HG02943 (cell line): ENCODE results near the gene TREM1.
"Not testable (repeated sequence)": the region's sequence is repeated elsewhere in the genome, so short reads cannot be mapped to it uniquely, and the experiment has no call there.

Experiments
- ATAC-seq: cut with Tn5 transposase; IDR thresholded peaks from one replicate; pipeline ENCODE4 v1.9.1; 2021; ENCODE audit warnings: mild to moderate bottlenecking, low read depth, moderate library complexity; ENCODE audit not compliant: unreplicated experiment

TREM1 gene

DNA sequence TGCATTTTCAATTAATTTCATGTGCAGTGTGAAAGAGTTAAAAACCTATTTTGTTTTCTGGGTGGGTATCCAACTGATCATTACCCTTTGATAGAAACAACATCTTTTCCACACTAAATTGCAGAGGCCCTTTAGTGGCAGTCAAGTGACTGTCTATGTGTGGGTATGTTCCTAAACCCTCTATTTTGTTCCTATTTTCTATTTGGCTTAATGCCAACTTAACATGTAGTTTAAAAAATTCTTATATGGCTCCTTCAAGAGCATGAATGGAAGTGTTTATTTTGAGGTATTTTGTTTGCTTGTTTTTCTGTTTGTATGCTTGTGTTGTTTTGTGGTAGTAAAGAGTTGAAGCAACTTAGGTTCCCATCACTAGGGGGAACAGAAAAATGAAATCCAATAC, 19.9 kb downstream of the TREM1 start:
- ATAC-seq = no peak

DNA sequence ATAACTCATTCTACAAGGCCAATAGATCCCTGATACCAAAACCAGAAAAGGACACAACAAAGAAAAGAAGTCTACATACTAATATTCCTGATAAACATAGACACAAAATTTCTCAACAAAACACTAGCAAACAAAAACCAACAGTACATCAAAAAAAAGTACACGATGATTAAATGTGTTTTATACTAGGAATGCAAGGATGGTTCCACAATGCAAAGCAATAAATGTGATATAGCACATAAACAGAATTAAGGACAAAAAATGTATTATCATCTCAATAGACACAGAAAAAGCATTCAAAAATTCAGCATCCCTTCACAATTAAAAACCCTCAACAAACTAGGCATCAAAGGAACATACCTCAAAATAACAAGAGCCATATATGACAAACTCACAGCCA, 23.2 kb downstream of the TREM1 start:
- no peak for ATAC-seq

DNA sequence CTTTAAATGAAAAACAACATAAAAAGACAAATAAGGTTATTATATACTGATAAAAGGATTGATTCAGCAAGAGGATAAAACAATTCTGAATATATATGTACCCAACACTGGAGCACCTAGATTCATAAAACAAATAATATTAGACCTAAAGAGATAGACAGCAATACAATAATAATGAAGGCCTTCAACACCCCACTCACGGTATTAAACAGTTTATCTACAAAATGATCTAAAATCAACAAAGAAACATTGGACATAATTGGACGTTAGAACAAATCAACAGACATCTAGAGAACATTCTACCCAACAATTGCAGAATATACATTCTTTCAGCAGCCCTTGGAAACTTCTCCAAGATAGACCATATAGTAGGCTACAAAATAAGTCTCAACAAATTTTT, 24.1 kb downstream of the TREM1 start:
- no peak for ATAC-seq

DNA sequence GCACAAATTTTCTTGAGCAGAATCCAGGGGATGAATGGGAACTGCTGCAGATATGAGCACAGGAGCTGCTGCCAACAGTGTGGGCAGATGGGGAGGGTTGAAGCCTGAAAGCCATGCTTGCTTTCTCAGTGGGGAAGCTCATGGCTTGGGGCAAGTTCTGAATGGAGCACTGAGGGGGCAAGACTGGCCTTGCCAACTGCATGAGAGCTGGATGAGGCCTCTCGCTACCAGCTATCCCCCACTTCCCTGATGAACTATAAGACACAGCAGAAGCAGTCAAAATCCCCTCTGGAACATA, 28.3 kb downstream of the TREM1 start:
- no peak for ATAC-seq

DNA sequence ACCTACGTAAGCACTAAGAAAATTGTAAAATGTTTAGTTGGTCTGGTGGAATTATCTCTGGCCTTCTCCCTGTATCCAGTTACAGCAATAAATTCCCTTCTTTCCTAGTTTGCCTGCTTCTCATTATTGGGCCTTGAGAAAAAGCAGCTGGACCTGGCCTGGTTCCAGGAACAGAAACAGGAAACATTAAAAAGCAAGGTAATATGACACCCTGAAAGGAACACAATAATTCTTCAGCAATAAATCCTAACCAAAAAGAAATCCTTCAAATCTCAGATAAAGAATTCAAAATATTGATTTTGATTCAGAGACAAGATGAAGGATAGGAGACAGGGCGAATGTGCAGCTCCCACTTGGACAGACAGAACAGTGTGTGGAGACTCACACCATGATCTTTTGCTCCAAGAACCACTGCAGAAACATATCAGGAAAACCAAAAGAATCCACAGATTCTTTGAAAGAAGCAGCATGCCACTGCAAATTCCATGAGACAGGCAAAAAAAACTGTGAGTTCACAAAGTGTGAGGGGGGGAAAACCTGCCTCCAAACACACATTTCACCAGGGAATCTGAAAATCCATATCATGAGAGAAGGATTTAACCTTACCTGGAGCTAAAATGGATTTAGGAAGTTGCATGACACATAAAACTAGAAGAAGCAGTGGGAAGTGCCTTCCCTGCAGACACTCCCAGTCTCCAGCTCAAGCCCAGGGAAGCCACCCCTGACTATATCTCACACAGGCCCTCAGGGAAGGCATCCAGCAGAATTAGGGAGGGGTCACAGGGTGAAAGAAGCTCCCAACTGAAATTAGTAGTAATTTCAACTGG, 28.9 kb downstream of the TREM1 start:
- no peak for ATAC-seq

DNA sequence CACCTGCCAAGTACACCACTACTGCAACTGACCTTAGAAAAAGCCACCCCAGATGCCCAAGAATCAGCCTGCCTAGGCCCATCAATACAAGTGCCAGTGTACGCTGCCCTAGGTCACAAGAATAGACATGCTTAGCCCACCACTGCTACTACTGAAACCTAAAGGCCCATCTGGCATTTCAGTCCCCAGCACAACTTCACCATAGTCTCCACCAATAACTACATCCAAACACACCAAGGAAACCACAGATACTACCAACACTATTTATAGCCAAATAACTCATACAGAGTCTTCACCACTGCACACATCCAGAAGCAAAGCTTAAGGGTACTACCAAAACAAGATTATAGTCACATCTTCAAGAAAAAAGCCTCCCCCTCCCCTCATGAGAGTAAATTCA, 30.1 kb downstream of the TREM1 start:
- ATAC-seq = no peak

DNA sequence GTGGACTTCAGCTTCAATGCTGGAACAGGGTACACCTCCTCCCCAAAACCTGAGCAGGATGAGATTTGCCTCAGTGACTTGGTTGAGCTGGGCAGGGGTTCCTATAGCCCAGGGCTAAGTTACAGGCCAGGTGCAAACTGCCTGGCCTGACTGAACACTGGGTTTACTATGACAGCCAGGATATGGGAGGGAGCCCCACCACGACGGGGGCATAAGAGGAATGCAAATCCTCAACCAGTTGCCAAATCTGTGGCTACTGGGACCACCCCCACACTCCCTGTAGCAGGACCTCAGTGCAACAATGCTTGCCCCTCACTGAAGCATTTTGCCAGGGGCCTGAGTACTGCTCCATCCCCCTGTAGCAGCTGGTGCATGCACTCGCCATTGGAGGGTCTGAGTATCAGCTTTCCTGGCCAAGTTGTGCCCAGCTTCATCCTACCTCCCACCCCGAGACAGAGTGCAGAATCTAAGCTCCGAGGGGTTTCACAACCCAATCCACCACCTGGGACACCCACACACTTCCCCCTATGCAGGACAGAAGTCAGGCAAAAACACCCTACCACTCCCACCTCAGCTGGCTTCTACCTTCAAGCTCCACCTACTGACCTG, 30.7 kb downstream of the TREM1 start:
- no peak for ATAC-seq

DNA sequence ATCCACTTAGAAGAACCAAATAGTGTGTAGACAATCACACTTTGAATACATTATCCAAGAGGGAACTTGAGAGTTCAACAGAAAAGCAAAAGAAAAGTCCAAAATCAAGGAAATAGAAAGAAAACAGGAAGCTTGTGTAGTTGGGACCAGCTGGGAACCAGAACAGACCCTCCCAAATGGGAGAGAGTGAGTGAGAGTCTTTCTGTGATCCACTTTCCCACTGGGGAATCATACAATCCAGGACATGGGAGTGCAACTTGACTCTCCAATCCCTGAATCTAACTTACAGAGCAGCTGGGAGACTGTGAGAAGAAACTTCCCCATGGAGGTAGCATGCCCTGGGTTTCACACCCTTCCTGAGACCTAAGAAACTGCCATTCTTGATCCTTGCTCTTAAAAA, 31.4 kb downstream of the TREM1 start:
- no peak for ATAC-seq

DNA sequence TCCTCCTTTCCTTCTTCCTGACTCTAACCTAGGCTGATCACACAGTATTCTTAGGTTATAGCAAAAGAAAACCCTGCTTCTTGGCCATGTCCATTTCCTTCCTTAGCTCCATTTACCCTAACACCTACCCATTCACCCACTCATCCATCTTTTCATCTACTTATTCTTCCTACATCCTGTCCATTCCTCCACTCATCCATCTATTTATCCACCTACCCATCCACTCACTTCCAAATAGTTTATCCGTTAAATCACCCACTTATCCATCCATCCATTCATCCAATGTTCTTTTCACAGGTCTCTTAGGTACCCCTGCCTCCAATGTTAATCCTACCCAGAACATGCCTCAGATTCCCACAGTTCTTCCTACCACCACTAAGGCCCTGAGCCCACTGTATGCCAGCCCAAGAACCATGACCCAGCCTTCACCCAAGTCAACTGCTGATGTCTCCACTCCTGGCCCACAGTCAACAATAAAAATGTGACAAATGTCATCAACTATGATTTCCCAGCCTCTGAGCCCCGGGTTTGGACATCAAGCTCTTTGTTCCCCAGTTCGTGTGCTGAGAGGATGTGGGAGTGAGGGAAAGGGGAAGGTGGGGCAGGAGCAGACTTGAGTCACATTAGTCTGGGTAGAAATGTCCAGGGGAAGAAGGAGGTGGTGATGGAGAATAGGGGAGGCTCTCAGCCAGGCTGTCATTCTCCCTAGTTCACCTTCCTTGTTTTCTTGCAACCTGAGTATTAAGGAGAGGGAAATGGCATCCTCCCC, 33.9 kb downstream of the TREM1 start:
- no peak for ATAC-seq

DNA sequence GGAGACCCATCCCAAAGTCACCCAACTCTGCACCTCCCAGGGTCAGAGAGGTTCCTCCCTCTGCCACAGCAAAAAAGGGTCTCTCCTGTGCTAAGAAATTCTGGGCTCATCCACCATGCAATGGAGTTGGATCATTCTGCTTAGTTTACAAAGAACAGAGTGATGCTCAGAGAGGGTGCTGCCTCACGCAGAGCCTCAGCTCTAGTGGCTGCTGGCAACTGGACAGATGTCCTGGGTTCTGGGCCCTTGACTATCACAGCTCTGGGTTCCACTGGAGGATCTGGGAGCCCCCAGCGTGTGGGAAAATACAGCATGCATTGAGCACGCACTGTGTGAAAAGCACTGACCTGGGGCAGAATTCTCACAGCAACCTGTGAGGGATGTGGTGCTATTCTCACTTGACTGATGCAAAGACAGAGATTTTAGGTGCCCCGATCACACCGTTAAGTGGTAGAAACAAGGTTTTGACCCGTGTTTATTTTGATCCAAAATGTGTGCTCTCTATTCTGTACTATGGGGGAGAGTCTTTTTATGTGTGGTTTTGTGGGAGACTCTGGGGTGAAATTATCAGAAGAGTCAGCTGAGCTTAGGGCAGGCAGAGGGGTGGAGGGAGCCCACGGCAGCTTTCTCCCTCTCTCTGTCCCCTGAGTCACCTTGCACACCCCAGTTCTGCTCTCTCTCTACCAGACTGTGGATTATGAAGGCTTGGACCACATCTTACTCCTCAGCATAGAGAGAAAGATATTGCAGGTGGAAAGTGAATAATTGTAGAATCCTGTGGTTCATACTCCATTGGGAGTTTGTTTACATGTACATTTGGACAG, 38.4 kb downstream of the TREM1 start:
- ATAC-seq = no peak

DNA sequence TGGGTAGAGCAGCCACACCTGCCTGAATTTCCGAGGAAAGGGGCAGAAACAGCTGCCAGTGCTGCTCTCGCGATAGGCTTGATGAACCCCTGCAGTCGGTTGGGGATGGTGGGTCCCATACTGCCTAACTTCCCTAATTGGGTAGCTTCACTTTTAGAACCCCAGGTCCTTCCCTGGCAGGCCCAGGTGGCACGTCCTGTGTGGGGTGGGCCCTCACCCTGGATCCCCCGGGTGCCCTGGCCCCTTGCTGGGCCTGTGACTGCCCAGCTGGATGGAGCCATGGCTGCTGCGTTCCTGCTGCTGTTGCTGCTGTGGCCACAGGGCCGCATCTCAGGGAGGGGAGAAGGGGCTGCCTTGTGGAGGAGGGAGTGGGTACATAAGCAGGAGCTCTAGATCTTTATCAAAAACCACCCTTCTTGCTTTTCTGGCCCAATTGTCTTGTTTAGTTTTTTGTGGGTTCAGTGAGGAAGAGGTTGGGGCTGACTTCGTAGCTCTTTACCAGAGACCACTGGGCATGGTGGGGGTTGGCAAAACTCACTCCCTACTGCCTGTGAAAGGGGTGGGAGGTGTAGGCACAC, 39.1 kb downstream of the TREM1 start:
- ATAC-seq = no peak

DNA sequence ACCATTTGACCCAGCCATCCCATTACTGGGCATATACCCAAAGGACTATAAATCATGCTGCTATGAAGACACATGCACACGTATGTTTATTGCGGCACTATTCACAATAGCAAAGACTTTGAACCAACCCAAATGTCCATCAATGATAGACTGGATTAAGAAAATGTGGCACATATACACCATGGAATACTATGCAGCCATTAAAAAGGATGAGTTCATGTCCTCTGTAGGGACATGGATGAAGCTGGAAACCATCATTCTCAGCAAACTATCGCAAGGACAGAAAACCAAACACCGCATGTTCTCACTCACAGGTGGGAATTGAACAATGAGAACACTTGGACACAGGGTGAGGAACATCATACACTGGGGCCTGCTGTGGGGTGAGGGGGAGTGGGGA, 40.0 kb downstream of the TREM1 start:
- ATAC-seq = not testable (repeated sequence)

DNA sequence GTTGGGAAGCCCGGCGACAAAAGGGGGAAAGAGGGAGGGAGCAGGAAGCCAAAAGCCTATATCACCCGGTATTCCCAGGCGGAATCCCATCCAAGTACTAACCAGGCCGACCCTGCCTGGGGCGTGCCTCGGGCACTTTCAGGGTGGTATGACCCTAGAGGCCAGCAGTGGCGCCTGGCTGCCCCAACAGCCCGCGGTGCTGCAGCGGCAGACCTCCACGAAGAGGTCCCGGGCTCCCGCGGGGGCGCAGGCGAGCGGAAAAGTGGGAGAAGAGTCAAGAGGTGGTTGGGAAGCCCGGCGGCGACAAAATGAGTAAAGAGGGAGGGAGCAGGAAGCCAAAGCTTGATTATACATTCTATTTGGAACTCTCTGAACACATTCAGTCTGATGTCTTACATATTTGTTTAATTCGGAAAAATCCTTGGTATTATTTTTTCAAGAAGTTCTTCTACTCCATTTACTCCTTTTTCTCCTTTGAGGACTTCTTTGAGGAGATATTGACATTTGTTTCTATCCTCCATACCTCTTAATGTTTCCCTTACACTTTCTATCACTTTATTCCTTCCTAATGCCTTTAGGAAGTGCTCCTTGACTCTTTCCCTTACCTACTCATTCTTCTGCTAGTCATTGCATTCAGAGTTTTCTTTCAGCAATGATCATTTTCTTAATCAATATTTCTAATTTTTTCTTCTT, 46.9 kb downstream of the TREM1 start:
- ATAC-seq = no peak

DNA sequence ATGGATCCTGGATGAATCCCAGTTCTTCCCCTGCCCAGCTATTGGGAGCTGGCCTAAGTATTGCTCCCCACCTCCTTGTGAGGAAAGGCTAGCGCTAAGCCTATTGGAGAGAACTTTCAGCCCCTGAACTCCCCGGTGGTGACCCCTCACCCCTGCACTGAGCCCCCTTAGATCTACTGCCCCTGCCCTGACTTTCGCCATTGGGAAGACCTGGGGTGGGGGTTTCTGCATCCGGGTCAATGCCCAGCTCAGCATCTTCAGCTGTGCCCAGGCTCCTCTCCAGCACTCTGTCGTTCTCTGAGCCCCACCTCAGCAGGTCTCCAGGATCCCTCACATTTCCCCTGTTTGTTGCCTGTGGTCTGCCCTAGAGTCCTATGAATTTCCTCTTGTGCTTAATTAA, 49.4 kb downstream of the TREM1 start:
- ATAC-seq = no peak

DNA sequence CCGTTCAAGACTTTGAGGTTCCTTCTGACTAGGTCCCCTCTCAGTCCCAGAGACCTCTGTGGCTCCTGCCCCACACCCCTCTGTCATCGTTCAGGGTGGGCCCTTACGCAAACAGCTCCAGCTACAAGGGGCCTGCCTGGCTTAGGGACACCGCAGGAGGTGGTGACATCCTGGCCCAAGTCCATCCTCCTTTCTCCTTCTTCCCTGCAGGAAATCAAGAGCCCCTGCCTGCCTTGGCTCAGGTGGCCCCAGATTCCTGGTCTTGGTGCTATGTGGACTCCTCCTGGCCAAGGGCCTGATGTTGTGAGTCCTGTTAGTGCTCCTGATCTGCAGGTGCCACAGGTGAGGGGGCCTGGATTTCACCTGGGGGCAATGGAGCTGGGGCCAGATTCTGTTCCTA, 50.2 kb downstream of the TREM1 start:
- ATAC-seq = no peak

DNA sequence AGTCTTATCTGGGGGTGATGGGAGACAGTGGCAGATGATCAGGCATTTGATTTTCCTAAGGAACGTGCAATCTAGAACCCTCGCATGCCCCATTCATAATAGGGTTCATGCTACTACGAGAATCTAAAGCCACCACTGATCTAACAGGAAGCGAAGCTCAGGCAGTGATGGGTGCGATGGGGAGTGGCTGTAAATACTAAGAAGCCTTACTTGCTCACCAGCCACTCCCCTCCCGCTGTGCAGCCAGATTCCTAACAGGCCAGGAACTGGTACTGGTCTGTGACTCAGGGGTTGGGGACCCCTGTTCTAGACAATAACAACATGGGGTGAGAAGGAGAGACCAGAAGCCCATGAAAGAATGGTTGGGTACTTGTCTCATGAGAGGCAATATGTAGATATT, 53.8 kb downstream of the TREM1 start:
- no peak for ATAC-seq

DNA sequence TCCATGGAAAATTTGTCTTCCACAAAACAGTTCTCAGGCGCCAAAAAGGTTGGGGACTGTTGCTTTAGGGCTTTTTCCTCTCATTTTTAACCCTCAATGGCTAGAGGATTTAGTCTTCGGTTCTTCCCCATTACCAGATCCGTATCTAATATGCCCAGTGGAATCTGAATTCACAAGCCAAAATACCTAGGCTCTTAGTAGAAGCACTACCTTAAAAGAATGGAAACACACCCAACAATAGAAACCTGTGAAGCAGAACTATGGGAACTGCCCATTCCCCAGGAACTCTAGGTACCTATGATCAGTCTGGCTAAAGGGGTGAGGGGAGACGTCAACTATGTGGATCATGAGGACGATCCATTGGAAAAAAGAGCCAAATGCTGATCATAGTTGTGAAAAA, 55.2 kb downstream of the TREM1 start:
- no peak for ATAC-seq

DNA sequence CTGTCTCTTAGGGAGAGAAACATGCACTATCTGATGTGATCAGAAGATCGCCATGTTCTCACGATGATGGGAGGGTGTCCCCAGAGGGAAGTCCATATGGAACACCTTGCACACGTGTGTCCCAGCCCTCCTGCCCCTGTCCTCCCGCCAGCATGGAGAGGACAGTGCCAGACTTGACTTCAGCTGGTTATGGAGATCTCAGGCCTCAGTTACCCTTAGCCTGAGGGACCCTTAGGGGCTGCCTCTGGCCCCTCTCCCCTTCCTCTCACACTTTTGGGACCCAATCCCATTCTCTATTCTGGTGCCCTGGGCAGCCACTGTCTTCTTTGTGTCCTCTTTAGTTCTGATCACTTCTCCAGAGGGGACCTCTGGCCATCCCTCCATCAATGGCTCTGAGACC, 56.8 kb downstream of the TREM1 start:
- no peak for ATAC-seq

DNA sequence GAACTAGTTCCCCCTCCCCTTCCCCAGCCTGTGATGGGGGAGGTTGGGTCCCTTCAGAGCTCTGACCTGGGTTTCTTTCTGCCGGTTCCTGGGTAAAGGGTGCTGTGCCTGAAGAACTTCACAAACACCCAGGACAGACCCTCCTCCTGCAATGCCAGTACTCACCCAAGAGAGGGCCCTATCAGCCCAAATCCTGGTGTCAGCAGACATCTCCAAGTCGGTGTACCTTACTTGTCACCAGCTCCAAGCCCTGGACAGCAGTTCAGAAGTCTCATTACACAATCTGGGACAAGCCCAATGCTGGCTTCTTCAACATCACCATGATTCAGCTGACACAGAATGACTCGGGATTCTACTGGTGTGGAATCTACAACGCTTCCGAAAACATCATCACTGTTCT, 57.9 kb downstream of the TREM1 start:
- no peak for ATAC-seq

DNA sequence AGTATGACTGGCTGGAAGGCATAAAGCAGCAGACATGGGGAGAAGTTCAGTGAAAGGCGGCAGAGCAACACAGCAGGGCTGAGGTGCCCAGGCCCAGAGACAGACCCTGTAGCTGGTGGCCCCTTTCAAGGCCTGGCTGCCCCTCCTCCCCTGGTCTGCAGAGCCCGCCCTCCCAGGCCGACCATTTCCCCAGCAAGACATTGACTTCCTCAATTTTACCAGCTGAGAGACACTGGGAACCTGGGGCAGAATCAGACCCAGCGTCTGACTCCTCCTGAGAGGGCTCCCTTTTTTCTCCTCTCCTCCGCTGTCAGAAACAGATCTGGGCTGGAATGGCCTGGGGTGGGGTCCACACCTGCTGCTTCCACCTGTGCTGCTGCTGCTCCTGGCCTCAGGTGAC, 58.4 kb downstream of the TREM1 start, which contains the start of gene TREML4:
Gene TREML4, plus strand, starts transcription at position 254 of the 400 bp plus-strand sequence. Its CDS starts 79 bp downstream, at position 333.
- ATAC-seq = no peak
